Effector CD4-positive, alpha-beta T cell (primary cell): ENCODE results near the gene FAM162B.
"Not testable (repeated sequence)": the region's sequence is repeated elsewhere in the genome, so short reads cannot be mapped to it uniquely, and the experiment has no call there.

Experiments used
- DNase-seq: peaks from one replicate; pipeline ENCODE4 v3.0.0-alpha.2; 2020

FAM162B gene

DNA sequence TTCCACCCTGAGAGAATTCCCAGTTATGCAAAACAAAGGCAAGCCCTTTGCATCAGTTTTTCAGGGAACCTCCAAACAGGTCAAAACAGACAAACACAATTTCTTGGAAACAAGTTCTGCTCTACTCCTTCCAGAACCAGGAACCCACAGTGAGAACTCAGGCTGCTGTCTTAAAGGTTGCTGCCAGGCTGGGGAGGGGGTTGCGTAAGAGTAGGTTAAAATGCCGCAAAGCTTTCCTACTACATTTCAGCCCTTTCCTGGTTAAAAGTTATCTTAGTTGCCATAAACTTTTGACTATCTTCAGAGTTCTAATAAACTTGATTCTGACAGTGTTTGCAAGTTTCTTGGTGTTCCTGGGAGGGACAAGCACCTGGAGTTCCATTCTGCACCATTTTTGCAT is 50.8 kb downstream of the FAM162B start:
- DNase-seq, result no peak

DNA sequence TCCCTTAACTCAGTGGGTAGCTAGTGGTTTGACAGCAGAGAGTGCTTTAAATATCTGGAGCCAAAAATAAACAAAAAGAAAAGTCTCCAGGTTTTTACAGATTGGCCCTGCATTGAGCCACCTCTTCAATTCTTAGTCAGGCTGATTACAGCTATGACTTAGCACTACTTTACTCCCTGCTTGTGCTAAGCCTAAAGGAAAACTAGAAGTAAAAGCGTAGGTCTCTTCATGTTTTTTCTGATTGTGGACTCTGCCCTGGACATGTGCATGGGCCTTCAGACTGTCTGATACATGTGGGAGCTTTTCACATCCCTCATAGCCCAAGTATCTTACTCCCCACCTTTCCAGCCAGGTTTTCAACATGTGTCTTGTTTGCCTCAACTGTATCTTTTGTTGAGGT is 51.2 kb downstream of the FAM162B start:
- no peak for DNase-seq

GRCh38 chr6:116705917-116706316 is 59.6 kb downstream of the FAM162B start:
- no peak for DNase-seq

GRCh38 chr6:116703888-116704287 is 61.6 kb downstream of the FAM162B start:
- not testable (repeated sequence) for DNase-seq
